Effector CD4-positive, alpha-beta T cell (primary cell): ENCODE data around the gene DUSP8.

Source experiments
- DNase-seq: peaks from one replicate; pipeline ENCODE4 v3.0.0-alpha.2; 2020

Gene DUSP8

DNA sequence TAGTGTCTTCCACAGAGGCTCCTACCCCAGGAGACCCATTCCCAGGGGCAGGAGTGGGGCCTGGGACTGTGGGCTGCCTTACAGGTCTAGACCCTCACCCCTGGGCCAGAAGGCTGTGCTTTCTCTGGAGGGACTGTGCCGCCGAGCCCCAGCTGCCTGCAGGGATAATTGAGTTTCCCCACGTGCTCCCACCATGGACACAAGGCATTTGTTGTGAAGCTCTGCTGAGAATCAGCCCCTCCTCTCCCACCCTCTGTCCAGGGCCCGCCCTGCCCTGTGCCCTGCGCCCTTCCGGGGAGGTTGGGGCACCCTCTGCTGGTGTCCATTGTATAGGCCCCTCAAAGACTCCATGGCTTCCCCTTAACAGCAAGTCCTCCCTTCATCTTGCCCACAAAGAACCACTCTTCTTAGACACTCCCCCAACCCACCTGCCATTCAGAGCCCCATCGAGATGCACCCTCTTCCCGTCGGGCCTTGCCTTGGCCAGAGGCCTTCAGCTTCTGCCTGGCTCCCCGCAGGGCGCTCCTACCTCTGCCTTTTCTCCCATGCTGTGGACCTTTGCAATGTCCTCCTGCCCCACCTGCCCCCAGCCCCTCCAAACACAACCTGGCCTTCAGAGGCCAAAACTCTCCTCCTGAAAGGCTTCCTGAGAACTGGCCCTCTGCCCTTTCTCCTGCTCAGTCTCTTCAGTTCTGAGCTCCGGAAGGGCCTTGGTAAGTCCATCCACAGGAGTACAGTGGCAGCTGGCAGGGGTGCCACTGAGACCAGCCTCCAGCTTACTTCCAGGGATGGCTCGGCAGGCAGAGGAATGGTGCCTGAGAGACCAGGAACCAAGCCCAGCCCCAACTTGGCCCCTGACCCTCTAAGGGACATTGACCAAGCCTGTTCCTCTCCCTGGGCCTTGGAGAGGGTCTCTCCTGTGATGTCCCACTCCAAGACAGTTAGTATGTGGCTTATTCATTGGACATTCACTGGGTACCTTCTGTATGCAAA, 22.4 kb downstream of the DUSP8 start:
- no peak for DNase-seq

- DNase-seq, result no peak
Measured at GRCh38 chr11:1548221-1549070, 23.6 kb downstream of the DUSP8 start.

- no peak for DNase-seq
Measured at GRCh38 chr11:1547467-1548098, 24.5 kb downstream of the DUSP8 start.

- no peak for DNase-seq
Measured at GRCh38 chr11:1546536-1547466, 25.3 kb downstream of the DUSP8 start.

DNA sequence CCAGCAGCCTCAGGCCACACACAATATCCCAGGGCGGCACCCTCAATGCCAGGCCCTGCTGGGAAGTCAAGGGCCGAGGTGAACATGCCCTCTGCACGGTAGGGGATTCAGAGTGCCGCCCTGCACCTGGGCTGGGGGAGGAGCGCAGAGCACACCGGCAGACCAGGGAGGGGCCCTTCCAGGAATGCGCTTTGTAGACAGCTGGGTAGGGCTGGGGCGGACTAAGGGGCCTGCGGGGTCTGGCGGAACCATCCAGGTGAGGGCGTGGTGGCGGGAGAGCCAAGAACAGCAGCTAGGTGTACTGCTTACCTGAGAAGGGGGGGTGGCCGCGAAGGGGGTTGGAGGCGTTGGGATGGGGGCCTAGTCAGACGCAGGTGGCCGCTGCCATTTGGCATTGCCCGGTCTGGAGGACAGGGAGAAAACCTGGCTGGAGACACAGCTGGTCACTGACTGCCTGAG, 26.0 kb downstream of the DUSP8 start:
- no peak for DNase-seq

DNA sequence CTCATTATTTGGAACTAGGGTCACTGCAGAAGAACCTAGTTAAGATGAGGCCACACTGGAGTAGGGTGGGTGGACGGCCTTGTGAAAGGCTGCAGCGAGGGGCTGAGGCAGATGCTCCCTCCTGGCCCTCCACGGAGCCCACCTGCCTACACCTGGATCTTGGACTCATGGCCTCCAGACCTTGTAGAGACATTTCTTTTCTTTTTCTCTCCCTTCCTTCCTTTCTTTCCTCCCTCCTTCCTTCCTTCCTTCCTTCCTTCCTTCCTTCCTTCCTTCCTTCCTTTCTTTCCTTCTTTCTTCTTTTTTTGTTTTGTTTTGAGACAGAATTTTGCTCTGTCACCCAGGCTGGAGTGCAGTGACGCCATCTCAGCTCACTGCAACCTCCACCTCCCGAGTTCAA, 26.6 kb downstream of the DUSP8 start:
- no peak for DNase-seq

GRCh38 chr11:1544536-1544935, 27.5 kb downstream of the DUSP8 start:
- DNase-seq, result no peak

- DNase-seq, result no peak
Measured at GRCh38 chr11:1543606-1544263, 28.3 kb downstream of the DUSP8 start.

DNA sequence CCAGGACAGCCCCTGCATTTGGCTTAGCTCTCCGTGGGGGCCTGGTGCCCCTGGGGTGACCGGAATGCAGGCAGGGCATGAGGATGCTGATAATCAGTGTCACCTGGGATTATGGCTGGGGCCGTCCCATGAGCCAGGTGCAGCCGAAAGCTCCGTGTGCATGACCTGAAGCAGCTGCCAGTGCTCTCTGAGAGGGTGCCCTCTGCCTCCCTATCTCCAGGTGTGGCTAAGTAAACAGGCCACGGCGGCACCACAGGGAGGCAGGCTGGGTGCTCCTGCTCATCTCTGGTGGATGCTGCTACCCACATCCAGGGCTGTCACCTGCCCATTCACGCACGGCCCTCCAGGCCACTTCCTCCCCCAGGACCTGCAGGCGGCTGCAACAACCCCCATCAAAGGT, 29.8 kb downstream of the DUSP8 start:
- DNase-seq, result no peak

DNA sequence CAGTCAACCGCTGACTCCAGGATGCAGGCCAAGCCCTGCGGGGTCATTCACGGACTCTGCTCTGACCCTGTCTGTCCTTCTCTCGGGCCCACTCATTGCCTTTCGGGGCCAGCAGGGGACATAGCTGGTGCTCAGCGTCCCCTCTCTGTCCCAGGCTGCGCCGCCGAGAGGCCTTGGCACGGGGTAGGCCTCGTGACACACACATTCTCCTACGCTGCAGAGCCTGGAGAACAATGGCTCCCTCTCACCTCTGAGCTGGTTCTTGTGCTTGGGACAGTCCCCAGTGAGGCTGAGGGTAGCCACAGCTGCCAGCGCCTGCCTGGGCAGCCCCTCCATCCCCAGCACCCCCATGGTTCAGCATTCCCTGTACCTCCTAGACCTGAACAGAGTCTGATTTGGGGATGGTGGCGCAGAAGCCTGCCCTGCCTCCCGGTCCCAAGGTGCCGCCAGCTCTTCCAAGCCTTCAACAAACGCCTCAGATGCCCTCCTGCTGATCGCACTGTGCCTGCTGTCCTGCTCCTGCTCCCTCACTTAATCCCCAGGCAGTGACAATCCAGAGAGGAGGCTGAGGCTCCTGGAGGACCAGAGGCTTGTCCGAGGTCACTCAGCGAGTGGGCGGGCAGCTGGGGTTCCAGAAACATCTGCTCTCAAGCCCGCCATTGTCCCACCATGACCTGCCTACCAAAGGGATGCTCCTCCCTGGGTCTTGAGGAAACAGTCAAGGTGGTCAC, 30.4 kb downstream of the DUSP8 start:
- no peak for DNase-seq

DNA sequence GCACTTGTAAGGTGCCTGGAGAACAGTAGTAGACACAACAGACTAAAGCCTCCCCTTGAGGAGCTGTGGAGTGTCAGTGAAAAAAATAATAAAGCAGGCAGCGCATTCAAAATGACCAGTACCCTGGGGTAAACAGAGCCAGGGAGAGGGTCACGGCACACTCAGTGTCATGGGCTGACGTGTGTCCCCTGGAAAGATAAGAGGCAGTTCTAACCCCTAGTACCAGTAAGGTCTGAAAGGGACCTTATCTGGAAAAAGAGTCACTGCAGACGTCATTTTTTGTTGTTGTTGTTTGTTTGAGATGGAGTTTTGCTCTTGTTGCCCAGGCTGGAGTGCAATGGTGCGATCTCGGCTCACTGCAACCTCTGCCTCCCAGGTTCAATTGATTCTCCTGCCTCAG, 32.0 kb downstream of the DUSP8 start:
- no peak for DNase-seq

GRCh38 chr11:1538153-1538552, 33.9 kb downstream of the DUSP8 start:
- no peak for DNase-seq

DNA sequence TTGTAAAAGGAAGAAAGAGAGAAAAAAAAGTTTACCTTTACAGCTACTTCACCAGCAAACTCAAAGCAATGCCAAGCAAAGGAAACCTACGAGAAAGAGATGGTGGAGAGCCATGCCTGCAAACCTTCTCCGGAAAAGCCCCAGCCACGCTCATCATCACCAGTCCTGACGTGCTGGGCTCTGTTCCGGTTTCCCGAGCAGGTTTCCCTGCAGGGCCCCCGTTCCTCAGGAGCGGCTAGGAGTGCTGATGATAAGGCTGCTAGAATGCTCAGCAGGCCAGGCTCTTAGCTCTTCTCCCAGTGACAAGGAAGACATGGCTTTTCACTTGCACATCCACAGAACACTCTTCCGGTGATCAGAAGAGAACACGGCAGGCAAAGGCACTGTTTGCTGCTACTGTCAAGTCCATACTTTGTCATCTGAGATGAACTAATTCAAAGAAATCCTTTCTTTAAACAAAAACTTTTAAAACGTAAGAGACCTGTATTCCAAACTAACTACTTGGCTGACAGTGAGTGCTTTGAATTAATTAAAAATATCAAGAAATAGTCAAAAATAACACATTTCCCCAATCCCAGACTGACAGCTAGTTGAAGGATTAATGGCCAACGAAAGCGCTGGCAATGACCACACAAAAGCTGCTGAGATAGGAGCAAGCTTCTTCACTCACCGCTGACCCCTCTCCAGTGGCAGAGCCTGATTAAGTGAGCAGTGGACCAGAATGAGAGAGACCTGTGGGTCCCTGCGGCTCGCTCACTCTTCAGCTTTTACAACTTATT, 35.8 kb downstream of the DUSP8 start:
- no peak for DNase-seq

- DNase-seq, result no peak
Measured at GRCh38 chr11:1534682-1535081, 37.4 kb downstream of the DUSP8 start.

DNA sequence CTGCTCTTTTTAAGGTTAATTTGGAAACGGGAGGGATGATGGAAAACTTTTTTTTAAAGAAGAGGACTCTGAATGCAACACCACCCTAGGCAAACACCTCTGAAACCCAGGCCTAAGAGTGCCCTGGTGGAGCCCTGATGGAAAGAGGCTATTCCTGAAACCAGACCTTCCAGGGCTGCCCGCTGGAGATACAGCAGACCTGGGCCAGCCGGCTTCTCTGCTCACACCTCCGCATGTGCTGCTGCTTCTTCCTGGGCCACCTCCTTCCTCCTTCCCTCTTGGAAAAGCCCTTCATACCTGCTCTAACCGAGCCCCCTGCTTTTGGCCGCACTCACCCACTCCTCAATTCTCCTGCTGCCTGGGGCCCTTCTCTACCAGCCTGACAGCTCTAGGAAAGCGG, 37.9 kb downstream of the DUSP8 start:
- DNase-seq, result no peak

- no peak for DNase-seq
Measured at GRCh38 chr11:1533342-1533725, 38.7 kb downstream of the DUSP8 start.

- DNase-seq, result no peak
Measured at GRCh38 chr11:1532606-1533341, 39.3 kb downstream of the DUSP8 start.

- DNase-seq, result no peak
Measured at GRCh38 chr11:1532014-1532586, 40.0 kb downstream of the DUSP8 start.
